Measurements from ENCODE around the gene WDR83.

Gene WDR83

GRCh38 chr19:12720296-12720695 is 53.7 kb downstream of the WDR83 start:
- DNase-seq = no peak

- DNase-seq = peak; percentile 37
Measured at GRCh38 chr19:12720851-12721655, 54.4 kb downstream of the WDR83 start.

- DNase-seq = peak; percentile 74
Measured at GRCh38 chr19:12721656-12722565, 55.3 kb downstream of the WDR83 start.

GRCh38 chr19:12722566-12723380 is 56.2 kb downstream of the WDR83 start:
- DNase-seq = peak; percentile 94

- peak; percentile 34 for DNase-seq
Measured at GRCh38 chr19:12723381-12723640, 56.7 kb downstream of the WDR83 start.

GRCh38 chr19:12723641-12724426 is 57.2 kb downstream of the WDR83 start, which contains the start of gene TNPO2:
Gene TNPO2 (minus strand): TSS chr19:12723932. CDS start chr19:12720977, 2,955 bp downstream.
- DNase-seq = peak; percentile 86
